Kidney (tissue), 14 donors: Measurements from ENCODE around the gene ZNF839. TPM values are rescaled to one million over a fixed set of nuclear protein-coding genes. Genes with fewer than 3 reads are reported as not detected.

Experiments
- DNase-seq, 5 donors: peaks; one replicate each; pipeline ENCODE4 v3.0.0-alpha.2; 2013 to 2020
- FAIRE-seq: peaks from 2 replicates; lab custom pipeline; 2012; peaks lifted over from hg19 to GRCh38; lab: Jason Lieb, UNC
- H3K27ac ChIP-seq, 2 donors: one replicate each; pipeline ENCODE4 v1.7.0; 2013; ENCODE audit warnings: low read depth in 2 of 2, low read length in 2 of 2, inconsistent platforms in 1 of 2
- H3K27me3 ChIP-seq: one replicate; pipeline ENCODE4 v1.7.1; 2013; ENCODE audit warnings: low read length, inconsistent platforms; ENCODE audit not compliant: control insufficient read depth, insufficient read depth
- H3K36me3 ChIP-seq, 3 donors: one replicate each; pipeline versions ENCODE4 v1.7.0 to v1.7.1; 2013; ENCODE audit warnings: low read length in 3 of 3, control low read depth in 1 of 3, inconsistent platforms in 1 of 3; ENCODE audit not compliant: insufficient read depth in 3 of 3, control insufficient read depth in 2 of 3
- H3K4me1 ChIP-seq, 3 donors: one replicate each; pipeline versions ENCODE4 v1.7.0 to v1.7.1; 2013; ENCODE audit warnings: low read length in 3 of 3, inconsistent platforms in 1 of 3, low read depth in 1 of 3; ENCODE audit not compliant: control insufficient read depth in 2 of 3, insufficient read depth in 2 of 3
- H3K4me3 ChIP-seq, 3 donors: one replicate each; pipeline versions ENCODE4 v1.7.0 to v1.8.1; 2013; ENCODE audit warnings: low read length in 3 of 3, control low read depth in 1 of 3, inconsistent platforms in 1 of 3
- H3K9ac ChIP-seq, 3 donors: one replicate each; pipeline versions ENCODE4 v1.7.0 to v1.7.1; 2013; ENCODE audit warnings: low read length in 3 of 3, control low read depth in 1 of 3, inconsistent platforms in 1 of 3
- H3K9me3 ChIP-seq, 3 donors: one replicate each; pipeline versions ENCODE4 v1.7.0 to v1.7.1; 2013; ENCODE audit warnings: low read length in 3 of 3, control low read depth in 1 of 3, inconsistent platforms in 1 of 3; ENCODE audit not compliant: control insufficient read depth in 2 of 3, insufficient read depth in 1 of 3
- intact Hi-C: fragments of 100-400 bp; cut with DNase I; formaldehyde crosslinking; loops from one replicate; pipeline ENCODE4 v1.11.1; 2022
- polyA plus RNA-seq: library from polyadenylated mRNA; stranded (reverse); fragments of 350-450 nt; fragmentation: Illumina TruSeq; extraction: RNeasy Lipid Tissue Mini Kit (QIAGEN cat#74804); gene quantifications from one replicate; pipeline ENCODE4 v1.2.3, GENCODE V29; 2014; ENCODE audit warnings: low read depth, low replicate concordance; ENCODE audit not compliant: insufficient read depth
- total RNA-seq: library from RNA; stranded (reverse); fragmentation: NEBNext Ultra II Directional; extraction: Animal tissue kit (Norgen Biotek cat#: 25700); gene quantifications from one replicate; pipeline ENCODE4 v1.2.1, GENCODE V29; 2021
- TF ChIP-seq, protein P1 (sequence below): IDR thresholded peaks from 3 replicates; pipeline ENCODE4 v1.5.1; 2012; ENCODE audit warnings: mild to moderate bottlenecking, moderate library complexity, borderline replicate concordance; ENCODE audit not compliant: insufficient read depth; ENCODE audit errors: extremely low read depth
- donor health status: control.
- donor health status: control.
- donor health status: control.
- donor health status: control.
- donor health status: control.
- donor health status: DM: yes; HTN: yes; CAD: no.
- donor health status: Normal renal cell carcinoma (clear cell type).

ZNF839 gene
- total and polyA plus RNA-seq, 2 donors from 2014 or later: 7.8 to 15.8 TPM

DNA sequence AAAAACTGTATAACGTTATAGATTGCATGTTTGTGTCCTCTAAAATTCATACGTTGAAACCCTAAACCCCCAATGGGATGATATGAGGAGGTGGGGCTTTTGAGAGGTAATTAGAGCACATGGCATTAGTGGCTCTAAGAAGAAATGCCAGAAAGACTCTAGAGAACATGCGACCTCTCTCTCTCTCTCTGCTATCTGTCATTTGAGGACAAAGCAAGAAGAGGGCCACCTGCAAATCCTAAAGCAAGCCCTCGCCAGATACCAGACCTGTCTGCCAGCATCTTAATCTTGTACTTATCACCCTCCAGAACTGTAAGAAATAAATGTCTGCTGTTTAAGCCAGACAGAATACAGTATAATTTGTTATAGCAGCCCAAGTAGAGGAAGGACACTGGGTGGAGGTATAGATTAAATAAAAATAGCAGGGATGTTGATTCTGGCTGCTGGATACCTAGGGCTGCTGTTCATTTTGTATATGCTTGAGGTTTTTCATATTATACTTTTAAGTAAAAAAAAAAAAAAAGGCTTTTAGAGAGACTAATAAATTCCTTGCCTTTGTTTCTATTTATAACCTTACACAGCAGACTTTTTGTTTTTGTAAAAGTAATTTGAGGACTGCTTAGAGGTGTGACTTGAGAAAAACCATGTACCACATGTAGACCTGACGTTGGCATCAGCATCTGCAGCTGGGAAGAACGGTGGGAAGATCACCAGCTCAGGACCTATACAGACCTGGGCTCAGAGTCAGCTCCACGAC is 41.5 kb upstream of the ZNF839 start:
- Histone ChIP-seq H3K4me3 (no peak overlapping the region), H3K27me3 (no peaks in the 10 kb centered on the region), H3K27ac (no peak overlapping the region), H3K9me3 (no peaks in the 10 kb centered on the region), H3K9ac (no peak overlapping the region), H3K36me3 (peaks cover 3 to 7% (median 5%) of the 10 kb centered on the region in 3 donors), H3K4me1 (no peaks in the 10 kb centered on the region)
- DNase-seq (no peak), FAIRE-seq (no peak)
- intact Hi-C loops: no loop called here
- TF ChIP-seq, protein P1, sequence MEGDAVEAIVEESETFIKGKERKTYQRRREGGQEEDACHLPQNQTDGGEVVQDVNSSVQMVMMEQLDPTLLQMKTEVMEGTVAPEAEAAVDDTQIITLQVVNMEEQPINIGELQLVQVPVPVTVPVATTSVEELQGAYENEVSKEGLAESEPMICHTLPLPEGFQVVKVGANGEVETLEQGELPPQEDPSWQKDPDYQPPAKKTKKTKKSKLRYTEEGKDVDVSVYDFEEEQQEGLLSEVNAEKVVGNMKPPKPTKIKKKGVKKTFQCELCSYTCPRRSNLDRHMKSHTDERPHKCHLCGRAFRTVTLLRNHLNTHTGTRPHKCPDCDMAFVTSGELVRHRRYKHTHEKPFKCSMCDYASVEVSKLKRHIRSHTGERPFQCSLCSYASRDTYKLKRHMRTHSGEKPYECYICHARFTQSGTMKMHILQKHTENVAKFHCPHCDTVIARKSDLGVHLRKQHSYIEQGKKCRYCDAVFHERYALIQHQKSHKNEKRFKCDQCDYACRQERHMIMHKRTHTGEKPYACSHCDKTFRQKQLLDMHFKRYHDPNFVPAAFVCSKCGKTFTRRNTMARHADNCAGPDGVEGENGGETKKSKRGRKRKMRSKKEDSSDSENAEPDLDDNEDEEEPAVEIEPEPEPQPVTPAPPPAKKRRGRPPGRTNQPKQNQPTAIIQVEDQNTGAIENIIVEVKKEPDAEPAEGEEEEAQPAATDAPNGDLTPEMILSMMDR: no peak

DNA sequence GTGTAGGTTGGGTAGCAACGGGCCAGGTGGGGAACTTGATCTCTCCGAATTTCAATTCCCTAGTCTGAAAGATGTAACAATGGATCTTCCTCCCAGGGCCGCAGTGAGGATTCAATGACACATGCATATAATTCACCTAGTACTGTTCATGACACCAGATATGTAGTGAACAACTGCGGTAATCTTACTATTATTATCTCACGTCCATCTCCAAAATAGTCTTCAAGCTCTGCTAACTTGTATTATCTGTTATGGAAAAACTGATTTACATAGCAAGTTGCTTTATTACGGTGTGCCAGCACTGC is 41.0 kb upstream of the ZNF839 start:
- FAIRE-seq: no peak
- no peak overlapping the region for H3K27ac ChIP-seq
- H3K9me3 ChIP-seq: no peaks in the 10 kb centered on the region
- no peaks in the 10 kb centered on the region for H3K4me1 ChIP-seq
- TF ChIP-seq, protein P1: no peak
- no peak for DNase-seq
- no peak overlapping the region for H3K9ac ChIP-seq
- no peak overlapping the region for H3K4me3 ChIP-seq
- H3K27me3 ChIP-seq: no peaks in the 10 kb centered on the region
- intact Hi-C loops: no loop called here
- H3K36me3 ChIP-seq: peaks cover 3 to 7% (median 5%) of the 10 kb centered on the region in 3 donors

DNA sequence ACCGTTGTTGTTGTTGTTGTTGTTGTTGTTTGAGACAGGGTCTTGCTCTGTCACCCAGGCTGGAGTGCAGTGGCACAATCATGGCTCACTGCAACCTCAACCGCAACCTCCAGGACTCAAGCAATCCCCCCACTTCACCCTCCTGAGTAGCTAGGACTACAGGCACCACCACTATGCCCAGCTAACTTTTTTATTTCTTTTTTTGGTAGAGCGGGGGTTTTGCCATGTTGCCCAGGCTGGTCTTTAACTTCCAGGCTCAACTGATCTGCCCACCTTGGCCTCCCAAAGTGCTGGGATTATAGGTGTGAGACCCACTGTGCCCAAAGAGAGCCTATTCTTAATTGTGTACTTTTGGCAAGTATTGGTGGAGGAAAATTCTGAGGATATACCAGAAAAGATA is 40.3 kb upstream of the ZNF839 start:
- FAIRE-seq: no peak
- intact Hi-C loops: no loop called here

More for the DNA sequence above, 40.3 kb upstream of the ZNF839 start:
- H3K27me3 ChIP-seq: no peaks in the 10 kb centered on the region
- H3K27ac ChIP-seq: no peak overlapping the region
- DNase-seq: no peak
- no peaks in the 10 kb centered on the region for H3K9me3 ChIP-seq
- no peak overlapping the region for H3K4me3 ChIP-seq
- H3K36me3 ChIP-seq: peaks cover 3 to 7% (median 5%) of the 10 kb centered on the region in 3 donors
- H3K9ac ChIP-seq: no peak overlapping the region
- H3K4me1 ChIP-seq: no peaks in the 10 kb centered on the region
- TF ChIP-seq, protein P1: no peak
